Nucleus accumbens (tissue), 56 donors: ENCODE measurements around the gene HIVEP1.
"Not testable (repeated sequence)": the region's sequence is repeated elsewhere in the genome, so short reads cannot be mapped to it uniquely, and the experiment has no call there.

Experiments used
- DNase-seq, 56 donors: peaks; one replicate each; lab custom pipeline; 2025; lab: John Stamatoyannopoulos, UW

The HIVEP1 gene

DNA sequence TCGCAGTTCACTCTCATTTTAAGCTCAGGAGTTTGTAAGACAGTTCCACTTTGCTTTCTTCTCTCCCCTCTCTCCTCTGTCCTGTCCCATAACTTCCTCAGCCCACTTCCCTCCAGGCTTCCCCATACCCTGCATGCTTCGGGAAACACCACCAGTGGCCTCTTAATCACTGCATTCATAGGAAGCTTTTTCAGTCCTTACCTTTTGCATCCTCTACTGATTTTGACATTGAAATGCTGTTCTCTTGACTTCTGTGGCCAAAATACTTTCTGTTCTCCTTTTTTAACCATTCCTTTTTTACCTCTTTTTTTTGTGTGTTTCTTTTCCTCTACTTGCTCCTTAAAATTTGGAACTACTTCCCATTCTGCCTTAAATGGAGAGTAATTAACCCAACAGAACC is 69.7 kb downstream of the HIVEP1 start:
- no peak for DNase-seq

DNA sequence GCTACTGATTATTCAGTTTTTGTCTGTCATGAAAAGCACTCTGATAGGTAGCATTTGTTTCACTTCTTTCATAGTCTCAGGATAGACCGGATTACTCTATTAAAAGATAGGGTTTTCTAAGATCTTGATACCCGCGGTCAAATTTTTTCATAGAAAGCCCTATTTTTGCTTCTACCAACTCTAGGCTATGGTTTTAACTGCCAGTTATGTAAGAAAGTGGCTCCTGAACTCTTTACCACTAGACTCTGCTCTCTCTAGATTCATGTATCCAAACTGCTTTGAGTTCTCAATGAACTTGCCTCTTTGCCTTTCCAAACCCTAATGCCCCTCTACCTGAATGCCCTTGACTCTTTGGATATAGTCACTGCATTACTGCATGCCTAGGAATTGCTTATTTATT is 70.3 kb downstream of the HIVEP1 start:
- DNase-seq, result no peak

DNA sequence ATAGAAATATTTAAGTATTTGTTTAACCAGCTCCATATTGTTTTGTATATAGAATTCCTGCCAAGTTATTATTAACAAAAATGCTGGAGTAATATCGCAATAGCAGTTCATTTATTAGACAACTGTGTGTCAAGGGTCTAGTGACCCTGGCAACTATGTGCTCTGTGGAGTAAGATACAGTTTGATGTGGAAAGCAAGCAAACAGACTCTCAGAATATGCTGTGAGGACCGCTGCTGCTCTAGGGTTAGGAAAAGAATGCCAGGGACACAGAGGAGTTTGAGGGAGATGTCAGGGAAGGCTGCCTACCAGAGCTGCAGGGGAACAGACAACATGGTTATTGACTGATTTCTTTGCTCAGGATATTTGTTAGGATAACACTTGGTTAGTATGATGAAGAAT is 71.2 kb downstream of the HIVEP1 start:
- no peak for DNase-seq

DNA sequence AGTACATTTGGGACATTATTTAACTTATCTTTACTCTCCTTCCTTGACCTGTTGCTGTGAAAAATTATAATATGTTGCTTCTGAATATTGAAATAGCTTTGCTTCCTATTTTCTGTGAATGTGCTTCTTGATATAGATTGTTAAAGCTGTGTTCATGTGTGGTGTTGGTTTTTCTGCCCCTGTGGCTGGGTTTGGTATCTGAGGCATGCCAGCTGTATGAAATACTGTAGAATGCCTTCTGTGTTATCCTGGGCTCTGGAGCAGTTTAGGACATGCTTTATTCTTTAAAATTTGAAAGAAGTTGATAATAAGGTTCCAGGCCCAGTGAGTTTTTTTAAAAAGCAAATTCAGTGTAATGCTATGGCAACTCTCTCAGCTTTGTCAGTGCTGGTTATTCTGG is 71.7 kb downstream of the HIVEP1 start:
- no peak for DNase-seq

DNA sequence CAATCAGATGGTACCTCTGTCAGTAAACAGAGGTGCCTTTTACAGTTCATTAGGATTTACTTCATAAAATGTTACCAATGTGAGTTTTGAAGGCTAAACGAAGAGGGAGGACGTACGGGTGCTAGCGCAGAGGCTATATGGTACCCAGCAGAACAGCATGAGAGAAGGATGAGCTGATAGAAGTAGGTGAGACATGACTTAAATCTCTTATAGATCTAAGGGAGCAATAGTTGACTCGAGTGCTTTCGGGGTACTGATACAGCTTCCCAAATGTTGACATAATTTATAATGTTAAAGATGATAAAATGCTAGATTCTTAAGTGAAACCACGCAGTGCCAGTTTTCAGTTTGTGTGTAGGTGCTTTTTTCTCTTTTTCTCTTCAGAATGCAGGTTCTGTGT is 72.6 kb downstream of the HIVEP1 start:
- DNase-seq, result no peak

DNA sequence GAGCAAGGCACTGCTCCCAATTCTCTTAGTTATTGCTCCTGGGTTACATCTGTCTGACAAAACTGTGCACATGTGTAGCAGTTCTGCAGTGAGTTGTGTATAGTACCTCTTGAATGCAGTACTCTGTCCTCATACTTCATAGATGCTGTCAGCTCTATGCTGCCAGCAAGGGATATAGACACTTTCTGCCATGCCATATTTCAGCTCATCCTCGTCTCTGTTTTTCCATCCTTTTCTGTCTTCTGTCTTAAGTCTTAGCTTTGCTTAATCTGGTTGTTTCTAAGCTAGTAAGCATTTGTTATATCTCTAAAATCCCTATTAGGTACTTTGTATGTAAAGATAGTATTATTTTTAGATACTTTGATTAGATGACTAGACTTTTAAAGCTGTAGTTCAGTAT is 76.4 kb downstream of the HIVEP1 start:
- no peak for DNase-seq

DNA sequence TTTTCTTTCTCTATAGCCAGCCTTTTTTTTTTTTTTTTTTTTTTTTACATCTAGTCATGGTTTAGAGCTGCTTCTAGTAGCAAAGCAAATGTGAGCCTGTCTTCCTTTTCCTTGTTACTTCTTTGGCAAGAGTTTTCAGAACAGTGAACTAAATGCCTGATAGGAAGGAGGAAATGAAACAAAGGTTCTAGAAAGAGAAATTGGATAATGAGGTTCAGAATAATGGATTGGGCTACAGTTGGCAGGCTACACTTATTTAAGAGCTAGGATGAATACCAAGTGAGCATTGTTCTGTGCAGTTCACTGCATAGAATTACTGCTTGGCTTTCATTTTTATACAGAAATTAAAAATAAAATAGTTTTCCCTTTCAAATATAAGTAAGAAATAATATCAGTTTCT is 78.6 kb downstream of the HIVEP1 start:
- DNase-seq, result no peak

DNA sequence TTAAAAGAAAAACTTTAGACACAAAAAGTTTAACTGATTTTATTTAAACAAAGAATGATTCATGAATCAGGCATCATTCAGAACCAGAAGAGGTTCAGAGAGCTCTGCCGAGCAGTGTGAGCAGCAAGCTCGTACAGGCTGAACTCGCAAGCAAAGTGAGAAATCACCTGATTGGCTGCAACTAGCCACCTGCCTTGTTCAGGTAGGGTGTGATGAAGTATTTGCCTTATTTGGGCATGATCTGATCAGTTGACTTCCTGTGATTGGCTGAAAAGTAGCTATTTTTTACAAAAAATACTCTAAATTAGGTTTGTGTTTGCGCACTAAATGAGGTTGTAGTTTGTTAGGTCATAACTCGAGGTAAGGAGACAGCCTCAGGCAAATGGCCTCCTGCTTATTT is 80.7 kb downstream of the HIVEP1 start:
- no peak for DNase-seq

DNA sequence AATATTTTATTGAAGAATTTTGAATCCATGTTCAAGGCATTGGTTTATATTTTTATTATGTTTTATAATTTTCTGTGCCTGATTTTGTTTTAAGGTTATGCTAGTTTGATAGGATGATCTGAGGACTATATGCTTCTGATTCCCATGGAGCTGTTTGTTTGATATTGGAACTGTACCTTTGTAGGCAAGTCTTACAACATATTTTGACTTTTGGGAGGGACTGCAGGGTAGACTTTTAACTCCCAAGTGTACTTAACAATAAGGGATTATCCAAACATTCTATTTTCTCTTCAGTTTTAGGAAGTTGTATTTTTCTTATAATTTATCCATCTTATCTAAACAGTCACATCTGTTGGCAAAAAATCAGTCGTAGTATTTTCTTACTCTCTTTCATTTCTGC is 82.6 kb downstream of the HIVEP1 start:
- no peak for DNase-seq

DNA sequence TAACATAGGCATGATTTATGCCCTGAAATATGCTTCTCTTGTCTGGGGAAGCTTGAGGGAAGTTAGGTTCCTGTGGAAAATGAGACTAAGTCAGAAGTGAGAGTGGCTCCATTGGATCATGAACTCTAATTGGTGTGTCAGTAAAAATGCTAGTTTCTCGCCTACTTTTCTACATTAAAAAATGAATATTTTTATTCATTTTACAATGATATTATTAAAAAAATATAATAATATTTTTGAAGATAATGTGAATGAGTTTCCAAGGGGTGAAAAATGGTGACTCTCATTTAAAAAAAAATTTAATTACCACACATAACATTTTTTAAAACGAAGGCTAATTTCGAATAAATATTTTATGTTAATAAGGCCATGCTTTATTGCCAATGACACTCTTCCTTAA is 84.2 kb downstream of the HIVEP1 start:
- DNase-seq, result no peak

DNA sequence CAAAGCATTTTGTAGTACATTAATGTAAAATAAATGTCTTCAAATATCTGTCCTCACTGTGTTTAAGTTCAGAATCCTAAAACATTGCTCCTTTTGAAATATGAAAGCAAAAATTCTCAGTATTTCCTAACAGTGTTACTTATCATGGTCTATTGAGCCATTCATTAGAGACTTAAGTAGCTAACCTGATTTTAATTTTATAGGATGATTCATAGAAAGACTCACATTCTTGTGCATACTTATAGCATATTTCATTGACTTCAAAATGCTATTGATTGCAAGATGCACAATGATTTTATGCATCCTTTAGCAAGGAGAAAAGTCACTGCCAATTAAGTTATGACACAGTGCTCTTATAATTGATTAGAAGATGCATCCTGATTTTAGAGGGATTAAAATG is 85.7 kb downstream of the HIVEP1 start:
- no peak for DNase-seq

DNA sequence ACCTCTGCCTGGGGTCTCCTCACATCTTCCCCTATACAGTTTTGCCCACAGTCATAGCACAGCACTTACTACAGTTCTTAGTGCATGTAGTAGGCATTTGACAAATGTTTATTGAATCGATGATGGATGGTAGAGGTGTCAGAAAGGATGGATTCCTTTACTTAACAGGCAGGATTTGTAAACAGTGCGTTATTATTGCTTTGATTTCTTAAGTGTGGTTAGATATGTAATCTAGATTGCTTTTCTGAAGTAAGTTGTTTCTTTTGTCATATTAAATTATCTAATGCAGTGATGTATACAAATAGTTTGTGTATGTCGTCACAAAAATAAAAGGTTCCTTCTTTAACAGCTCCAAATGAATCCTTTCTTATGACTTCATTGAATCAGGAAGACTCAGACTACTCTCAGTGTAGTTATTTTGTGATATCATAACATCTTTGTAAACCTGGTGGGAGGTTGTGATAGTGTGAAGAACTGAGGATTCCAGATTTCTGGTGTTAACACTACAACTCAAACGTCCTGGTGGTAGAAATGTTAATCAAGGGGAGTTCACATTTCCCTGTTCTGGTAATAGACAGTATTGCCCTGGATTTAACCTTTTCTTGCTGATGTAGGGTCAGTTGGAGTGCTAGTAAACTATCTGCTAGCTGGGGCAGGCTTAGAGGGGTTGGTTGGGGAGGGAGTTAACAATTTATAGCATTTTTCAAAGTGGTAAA is 87.7 kb downstream of the HIVEP1 start:
- DNase-seq, result no peak

DNA sequence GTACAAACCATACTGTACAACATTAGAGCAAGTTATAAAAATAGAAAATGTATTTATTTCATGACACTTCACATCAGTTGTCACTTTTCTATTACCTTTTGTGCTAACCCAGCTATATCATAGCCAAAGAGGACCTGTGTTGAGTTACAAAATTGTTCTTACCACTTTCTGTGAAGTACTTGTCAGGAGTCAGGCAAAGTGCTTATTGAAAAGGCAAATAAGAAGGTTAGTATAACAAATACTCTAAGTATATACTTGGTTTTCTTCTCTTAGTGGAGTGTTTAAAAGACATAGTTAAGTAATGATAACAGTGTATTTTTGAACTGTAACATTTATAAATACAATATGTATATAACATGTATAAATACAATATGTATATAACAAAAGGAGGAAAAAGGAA is 88.9 kb downstream of the HIVEP1 start:
- DNase-seq, result no peak

DNA sequence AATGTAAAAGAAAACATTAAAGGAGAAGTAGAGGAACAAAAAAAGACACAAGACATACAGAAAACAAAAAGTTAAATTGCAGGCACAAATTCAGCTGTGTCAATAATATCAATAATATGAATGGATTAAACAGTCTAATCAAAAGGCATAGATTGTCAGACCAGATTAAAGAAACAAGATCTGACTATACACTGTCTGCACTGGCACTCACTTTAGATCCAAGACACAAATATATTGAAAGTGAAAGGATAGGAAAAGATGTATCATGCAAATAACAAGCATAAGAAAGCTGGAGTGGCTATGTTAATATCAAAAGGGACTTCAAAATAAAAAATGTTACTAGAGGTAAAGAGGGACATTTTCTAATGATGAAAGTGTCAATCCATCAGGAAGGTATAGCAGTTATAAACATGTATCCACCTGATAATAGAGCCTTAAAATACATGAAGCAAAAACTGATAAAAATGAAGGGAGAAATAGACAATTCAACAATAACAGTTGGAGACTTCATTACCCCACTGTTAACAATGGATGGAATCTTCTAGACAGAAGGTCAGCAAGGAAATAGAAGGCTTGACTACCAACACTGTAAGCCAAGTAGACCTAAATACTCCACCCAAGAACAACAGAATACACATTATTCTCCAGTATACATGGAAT is 89.7 kb downstream of the HIVEP1 start:
- DNase-seq, result no peak

DNA sequence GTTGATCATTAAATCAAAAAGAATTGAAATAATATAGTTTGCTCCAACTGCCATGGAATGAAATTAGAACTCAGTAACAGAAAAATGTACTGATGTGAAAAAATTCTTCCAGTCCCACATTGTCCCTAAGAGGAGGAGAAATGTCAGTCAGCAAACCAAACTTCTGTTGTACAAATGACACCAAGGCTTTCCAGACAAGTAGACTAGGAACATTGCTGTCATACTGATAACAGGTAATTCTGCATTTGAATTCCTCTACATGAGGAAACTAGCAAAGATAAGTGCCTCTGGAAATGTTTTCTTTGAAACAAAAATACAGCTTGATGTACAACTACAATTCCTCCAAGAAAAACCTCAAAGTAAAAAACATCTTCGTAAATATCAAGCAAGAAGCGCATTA is 90.2 kb downstream of the HIVEP1 start:
- DNase-seq, result no peak

DNA sequence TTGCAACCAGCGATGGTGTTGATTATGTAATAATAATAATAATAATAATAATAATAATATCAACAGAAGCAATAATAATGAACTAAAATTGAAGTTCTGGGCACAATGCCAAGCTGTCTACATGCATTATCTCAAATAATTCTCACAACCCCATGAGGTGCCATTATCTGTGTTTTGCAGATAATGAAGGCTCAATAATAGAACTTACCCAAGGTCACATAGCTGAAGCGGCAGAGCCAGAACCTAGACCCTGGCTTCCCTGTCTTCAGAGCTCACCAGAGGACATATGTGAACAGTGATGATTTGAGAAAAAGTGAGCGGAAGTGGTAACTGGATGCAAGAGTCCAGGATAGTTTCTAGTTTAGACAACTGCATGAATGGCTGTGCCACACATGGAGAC is 91.0 kb downstream of the HIVEP1 start:
- DNase-seq, result no peak

DNA sequence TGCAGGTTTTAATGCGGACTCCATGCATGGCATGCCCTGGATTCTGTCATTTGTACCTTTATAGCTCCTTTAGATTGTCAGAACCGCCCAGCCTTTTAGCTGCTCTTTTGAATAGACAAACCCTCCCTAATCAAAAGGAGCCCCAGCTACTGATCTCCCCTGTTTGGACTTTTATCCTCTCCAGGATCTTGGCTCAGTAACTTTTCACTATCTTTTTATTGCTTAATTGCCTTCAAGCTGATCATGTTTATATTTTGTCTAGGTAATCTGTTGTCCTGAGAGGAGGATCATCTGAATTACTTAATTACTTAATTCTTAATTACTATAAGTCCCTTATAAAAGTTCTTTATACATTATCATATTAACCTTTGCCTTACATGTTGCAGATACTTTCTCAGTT is 93.2 kb downstream of the HIVEP1 start:
- DNase-seq, result no peak

DNA sequence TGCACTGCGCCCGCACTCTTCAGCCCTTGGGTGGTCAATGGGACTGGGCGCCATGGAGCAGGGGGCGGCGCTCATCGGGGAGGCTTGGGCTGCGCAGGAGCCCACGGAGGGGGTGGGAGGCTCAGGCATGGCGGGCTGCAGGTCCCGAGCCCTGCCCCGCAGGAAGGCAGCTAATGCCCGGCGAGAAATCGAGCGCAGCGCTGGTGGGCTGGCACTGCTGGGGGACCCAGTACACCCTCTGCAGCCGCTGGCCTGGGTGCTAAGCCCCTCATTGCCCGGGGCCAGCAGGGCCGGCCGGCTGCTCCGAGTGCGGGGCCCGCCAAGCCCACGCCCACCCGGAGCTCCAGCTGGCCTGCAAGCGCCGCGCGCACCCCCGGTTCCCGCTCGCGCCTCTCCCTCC is 96.3 kb downstream of the HIVEP1 start:
- DNase-seq, result not testable (repeated sequence)

DNA sequence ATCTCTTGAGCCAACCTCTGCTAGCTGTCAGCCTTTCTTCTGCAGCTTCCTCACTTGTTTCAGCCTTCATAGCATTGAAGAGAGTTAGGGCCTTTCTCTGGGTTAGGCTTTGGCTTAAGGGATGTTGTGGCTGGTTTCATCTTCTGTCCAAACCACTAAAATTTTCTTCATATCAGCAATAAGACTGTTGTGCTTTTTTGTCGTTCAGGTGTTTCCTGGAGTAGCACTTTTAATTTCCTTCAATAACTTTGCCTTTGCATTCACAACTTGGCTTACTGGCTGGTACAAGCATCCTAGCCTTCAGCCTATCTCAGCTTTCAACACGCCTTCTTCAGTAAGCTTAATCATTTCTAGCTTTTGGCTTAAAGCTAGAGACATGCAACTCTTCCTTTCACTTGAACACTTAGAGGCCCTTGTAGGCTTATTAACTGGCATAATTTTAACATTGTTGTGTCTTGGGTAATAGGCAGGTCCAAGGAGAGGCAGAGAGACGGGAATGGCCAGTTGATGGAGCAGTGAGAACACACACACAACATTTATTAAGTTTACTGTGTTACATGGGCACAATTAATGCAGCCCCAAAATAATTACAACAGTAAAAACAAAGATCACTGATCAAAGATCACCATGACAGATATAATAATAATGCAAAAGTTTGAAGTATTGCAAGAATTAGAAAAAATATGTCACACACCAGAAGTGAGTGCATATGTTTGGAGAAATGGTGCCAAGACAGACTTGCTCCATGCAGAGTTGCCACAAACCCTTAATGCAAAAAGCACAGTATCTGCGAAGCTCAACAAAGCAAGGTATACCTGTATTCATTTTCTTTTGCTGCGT is 98.6 kb downstream of the HIVEP1 start:
- no peak for DNase-seq

DNA sequence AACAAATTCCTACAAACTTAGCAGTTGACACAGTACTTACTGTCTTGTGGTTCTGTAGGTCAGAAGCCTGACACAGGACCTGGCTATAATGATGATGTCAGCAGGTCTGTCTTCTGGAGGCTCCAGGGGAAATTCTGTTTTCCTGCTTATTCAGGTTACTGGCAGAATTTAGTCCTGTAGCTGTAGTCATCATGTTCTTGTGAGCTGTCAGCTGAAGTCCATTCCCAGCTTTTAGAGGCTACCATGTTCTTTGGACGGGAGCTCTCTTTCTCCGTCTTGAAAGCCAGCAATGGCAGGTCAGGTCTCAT is 99.2 kb downstream of the HIVEP1 start:
- no peak for DNase-seq

DNA sequence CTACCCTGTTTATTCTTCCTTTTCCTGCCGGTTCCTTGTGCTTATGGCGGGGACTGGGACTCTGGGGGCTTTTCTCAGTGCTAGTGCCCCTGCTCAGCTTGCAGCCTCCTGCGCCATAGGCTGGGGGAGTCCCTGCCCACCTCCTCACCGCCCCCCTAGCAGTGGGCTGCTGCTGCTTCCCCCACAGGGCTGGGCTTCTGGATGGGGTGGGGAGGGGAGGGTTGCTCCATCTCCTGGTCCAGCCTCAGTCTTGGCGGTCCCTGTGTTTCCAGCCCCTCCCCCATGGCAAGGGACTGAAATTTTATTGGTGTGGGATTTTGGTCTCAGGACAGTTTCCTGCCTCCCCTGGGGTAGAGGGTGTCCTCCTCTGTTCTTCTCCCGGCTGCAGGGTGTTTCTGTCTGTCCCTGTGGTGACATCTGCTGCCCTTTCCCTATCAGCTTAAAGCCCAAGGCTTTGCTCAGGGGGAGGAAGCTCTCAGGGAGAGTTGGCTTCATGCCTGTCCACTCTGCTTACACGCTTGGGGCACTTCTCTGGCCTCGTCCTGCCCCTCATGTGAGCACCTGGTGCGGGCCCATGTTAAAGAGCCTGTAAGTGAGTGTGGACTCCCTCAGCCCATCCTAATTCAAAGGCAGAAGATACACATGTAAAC is 100.6 kb downstream of the HIVEP1 start:
- no peak for DNase-seq
